ENCODE results near the gene SMARCE1.

The SMARCE1 gene

GRCh38 chr17:40582328-40582901 lies 65.2 kb downstream of the SMARCE1 start:
- DNase-seq (ENCODE audit: low read depth, low spot score), result no peak

GRCh38 chr17:40580140-40580539 lies 67.5 kb downstream of the SMARCE1 start:
- no peak for DNase-seq (ENCODE audit: low read depth, low spot score)

GRCh38 chr17:40579471-40579870 lies 68.1 kb downstream of the SMARCE1 start:
- DNase-seq (ENCODE audit: low read depth, low spot score), result no peak

GRCh38 chr17:40577611-40578065 lies 70.0 kb downstream of the SMARCE1 start:
- no peak for DNase-seq (ENCODE audit: low read depth, low spot score)

- DNase-seq (ENCODE audit: low read depth, low spot score), result no peak
Observed at GRCh38 chr17:40576113-40576740, 71.4 kb downstream of the SMARCE1 start.

Measured in iPS DF 19.7 (cell line).